KOPT-K1 (cell line): ENCODE results near the gene IGFLR1.

Experiments used
- H3K27ac ChIP-seq: fragments of 200-600 bp; sonication (generic); 2 replicates; pipeline ENCODE4 v1.5.1; 2016; ENCODE audit warnings: antibody characterized with exemption, mild to moderate bottlenecking, low read depth, low read length; ENCODE audit not compliant: poor library complexity, severe bottlenecking
- H3K36me3 ChIP-seq: fragments of 200-600 bp; sonication (generic); 2 replicates; pipeline ENCODE4 v1.5.1; 2017; ENCODE audit warnings: antibody characterized with exemption, mild to moderate bottlenecking, low read length, moderate library complexity; ENCODE audit not compliant: insufficient read depth
- H3K9me3 ChIP-seq: fragments of 200-600 bp; sonication (generic); 2 replicates; pipeline ENCODE4 v1.5.1; 2017; ENCODE audit warnings: antibody characterized with exemption, low read length, mild to moderate bottlenecking; ENCODE audit not compliant: insufficient read depth, poor library complexity, severe bottlenecking

IGFLR1 gene

DNA sequence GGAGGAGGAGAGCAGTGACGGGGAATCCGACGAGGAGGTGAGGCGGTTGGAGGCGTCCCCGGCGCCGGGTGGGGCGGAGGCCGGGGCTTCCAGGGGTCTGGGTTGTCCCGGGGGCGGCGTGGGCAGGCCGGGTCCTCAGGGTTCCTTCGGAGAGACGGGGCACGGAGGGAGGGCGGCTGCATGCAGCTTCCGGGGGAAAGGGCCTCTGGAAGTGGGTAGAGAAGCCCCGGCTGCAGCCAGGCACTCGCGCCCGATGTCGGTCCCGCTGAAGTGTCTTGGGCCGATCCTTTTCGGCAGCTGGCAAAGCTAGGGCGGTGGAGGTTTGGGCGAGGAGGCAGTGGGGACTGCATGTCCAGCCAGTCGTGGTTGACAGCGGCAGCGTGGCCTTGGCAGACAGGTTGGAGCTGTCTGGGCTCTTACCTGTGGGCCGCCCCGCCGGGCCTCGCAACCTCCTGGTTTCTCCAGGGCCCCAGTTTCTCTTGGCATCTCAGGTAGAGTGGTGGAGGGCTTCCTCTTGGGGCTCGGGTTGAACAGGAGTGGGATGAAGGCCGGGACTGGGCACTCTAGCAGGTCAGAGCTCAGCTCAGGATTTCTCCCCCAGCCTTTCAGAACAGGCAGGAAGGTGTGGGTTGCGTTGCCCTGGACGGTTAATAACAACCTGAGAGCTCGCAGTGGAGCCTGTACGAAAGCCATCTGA, 23.8 kb downstream of the IGFLR1 start:
- Histone ChIP-seq H3K27ac (peak overlapping the region; percentile 79), H3K9me3 (no peaks in the 10 kb centered on the region), H3K36me3 (peaks cover 42% of the 10 kb centered on the region)

DNA sequence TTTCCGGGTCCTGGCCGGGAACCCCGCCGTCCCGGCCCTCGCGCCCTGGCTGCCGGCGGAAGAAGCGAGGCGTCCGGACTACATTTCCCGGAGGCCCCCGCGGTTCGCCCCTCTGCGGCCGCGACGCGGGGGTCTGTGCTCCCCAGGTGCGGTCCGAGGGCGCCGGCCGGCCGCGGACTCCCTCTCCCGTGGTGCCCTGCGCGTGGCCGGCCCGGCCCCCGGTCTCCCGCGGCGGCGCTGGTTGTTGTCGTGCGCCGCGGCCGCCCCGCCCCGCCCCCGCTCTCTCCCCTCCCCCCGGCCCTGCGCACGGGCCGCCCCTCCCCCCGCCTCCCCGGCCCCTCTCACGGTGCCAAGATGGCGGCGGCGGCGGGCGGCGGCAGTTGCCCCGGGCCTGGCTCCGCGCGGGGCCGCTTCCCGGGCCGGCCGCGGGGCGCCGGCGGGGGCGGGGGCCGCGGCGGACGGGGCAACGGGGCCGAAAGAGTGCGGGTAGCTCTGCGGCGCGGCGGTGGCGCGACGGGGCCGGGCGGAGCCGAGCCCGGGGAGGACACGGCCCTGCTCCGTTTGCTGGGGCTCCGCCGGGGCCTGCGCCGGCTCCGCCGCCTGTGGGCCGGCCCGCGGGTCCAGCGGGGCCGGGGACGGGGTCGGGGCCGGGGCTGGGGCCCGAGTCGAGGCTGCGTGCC, 24.4 kb downstream of the IGFLR1 start, which contains the start of gene KMT2B:
Gene KMT2B, plus strand, starts transcription at position 339 of the 680 bp plus-strand sequence. Its CDS starts 16 bp downstream, at position 355.
- peaks cover 35% of the 10 kb centered on the region for H3K36me3 ChIP-seq

DNA sequence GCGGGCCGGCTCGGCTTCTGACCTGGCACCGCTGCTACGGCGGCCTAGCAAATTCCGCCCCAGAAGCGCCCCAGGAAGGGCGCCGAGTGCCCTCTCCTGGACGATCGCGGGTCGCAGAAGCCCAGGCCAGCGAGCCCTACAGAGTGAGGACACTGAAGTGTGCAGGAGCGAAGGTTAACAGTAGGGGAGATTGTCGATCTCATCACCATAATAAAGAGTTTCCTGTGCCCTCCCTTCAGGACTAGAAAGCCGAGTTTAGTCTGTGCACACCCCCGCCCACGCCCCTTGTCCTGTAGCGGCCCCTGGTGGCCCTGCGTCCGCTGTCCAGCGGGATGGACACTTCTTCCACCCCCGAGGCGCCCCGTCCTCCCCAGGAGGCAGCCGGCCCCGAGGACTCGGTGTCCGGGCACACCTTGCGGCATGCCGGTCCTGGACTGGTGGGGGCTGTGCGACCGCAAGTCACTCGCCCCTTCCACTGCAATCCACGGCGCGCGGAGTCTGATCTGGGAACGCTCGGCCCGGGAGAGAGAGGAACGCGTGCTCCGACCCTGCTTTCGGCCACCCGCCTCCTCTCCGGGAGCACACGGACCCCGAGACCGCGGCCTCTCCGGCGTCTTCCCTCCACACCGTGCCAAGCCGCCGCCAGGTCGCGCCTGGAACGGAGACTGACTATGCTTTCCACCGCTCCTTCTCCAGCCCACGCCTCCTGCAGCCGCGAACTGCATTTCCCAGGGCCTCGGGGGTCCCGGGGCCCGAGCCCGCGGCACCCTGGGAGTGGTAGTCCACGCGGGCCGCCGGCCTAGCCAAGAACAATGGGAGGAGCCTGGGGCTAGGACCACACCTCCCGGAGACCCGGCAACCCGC, 25.2 kb downstream of the IGFLR1 start:
- H3K36me3 ChIP-seq, result peaks cover 27% of the 10 kb centered on the region
- no peaks in the 10 kb centered on the region for H3K9me3 ChIP-seq
- H3K27ac ChIP-seq, result peak overlapping the region; percentile 79

More for the DNA sequence above, 24.4 kb downstream of the IGFLR1 start, which contains the start of gene KMT2B:
- Histone ChIP-seq H3K9me3 (no peaks in the 10 kb centered on the region), H3K27ac (peak within 1 kb of the TSS; percentile 79)

DNA sequence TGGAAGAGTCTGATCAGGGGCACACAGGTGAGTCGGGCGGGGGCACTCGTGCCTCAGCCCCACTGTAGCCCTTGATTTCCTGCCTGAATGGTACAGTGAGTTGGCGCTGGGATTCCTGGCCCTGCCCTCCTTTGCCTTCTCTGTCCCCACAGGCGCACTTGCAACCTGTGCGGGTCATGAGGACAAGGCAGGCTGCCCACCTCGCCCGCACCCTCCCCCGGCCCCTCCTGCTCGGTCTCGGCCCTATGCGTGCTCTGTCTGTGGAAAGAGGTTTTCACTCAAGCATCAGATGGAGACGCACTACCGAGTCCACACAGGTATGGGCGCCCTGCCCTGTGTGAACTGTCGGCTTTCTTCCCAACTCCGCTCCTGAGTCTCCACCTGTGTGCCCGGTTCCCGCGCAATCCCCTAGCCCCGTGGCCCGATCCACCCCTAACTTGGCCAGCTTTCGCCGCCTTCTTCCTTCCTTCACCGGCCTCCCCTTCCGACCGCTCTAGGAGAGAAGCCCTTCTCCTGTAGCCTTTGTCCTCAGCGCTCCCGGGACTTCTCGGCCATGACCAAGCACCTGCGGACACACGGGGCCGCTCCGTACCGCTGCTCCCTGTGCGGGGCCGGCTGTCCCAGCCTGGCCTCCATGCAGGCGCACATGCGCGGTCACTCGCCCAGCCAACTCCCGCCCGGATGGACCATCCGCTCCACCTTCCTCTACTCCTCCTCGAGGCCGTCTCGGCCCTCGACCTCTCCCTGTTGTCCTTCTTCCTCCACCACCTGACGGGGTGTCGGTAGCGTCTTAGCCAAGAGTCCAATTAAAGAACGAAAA, 26.1 kb downstream of the IGFLR1 start:
- H3K9me3 ChIP-seq, result no peaks in the 10 kb centered on the region
- H3K27ac ChIP-seq, result peak overlapping the region; percentile 79
- H3K36me3 ChIP-seq, result peaks cover 19% of the 10 kb centered on the region; the same call in 1 of the 2 replicates

DNA sequence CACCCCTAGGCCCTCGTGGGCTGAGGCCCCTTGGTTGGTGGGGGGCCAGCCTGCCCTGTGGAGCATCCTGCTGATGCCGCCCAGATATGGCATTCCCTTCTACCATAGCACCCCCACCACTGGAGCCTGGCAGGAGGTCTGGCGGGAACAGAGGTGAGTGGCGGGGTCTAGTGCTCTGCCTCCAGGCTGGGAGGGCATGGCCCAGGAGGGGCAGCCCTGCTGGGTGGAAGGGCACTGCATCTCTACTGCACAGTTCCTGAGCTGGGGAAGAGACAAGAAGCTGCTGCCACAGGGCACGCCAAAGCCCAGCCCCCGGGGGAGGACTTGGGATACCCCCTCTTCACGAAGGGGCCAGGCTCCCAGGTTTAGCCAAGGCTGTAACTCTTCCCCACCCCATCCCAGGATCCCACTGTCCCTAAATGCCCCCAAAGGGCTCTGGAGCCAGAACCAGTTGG, 26.9 kb downstream of the IGFLR1 start:
- Histone ChIP-seq H3K36me3 (peaks cover 11% of the 10 kb centered on the region; the same call in 1 of the 2 replicates), H3K9me3 (no peaks in the 10 kb centered on the region), H3K27ac (no peak overlapping the region)

DNA sequence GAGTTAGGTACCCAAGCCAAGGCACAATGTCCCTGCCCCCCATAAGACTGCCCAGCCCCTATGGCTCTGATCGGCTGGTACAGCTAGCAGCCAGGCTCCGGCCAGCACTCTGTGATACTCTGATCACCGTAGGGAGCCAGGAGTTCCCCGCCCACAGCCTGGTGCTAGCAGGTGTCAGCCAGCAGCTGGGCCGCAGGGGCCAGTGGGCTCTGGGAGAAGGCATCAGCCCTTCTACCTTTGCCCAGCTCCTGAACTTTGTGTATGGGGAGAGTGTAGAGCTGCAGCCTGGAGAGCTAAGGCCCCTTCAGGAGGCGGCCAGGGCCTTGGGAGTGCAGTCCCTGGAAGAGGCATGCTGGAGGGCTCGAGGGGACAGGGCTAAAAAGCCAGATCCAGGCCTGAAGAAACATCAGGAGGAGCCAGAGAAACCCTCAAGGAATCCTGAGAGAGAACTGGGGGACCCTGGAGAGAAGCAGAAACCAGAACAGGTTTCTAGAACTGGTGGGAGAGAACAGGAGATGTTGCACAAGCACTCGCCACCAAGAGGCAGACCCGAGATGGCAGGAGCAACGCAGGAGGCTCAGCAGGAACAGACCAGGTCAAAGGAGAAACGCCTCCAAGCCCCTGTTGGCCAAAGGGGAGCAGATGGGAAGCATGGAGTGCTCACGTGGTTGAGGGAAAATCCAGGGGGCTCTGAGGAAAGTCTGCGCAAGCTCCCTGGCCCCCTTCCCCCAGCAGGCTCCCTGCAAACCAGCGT, 27.5 kb downstream of the IGFLR1 start:
- no peaks in the 10 kb centered on the region for H3K9me3 ChIP-seq

DNA sequence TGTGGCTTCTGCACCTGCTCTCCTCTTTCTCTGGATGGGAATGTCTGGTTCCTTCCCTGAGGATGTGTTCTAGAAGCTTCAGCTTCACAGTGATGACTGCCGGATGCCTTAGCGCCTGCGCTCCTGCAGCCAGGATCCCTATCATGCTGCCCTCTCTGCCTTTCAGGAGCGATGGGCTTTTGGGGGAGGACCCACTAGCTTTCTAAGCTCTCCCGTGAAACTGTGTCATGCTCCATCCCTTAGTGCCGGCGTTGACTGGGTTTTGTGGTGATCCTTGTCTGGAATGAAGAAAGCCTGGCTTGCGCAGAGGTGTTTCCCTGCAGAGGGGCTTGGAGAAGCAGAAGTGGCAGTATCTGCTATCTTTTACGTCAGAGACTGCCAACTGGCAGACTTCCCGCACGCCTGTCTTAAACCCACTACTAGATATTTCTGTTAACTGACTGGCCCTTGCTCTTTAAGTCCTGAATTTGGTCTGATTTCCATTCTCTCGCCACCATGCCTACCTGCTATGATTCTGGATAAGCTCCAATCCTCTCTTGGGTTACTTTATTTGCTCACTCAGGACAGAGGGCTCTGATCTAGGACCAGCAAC, 28.3 kb downstream of the IGFLR1 start:
- Histone ChIP-seq H3K36me3 (no peaks in the 10 kb centered on the region), H3K27ac (no peak overlapping the region), H3K9me3 (no peaks in the 10 kb centered on the region)

More for the DNA sequence above, 27.5 kb downstream of the IGFLR1 start:
- Histone ChIP-seq H3K36me3 (peaks cover 5% of the 10 kb centered on the region; the same call in 1 of the 2 replicates), H3K27ac (no peak overlapping the region)

DNA sequence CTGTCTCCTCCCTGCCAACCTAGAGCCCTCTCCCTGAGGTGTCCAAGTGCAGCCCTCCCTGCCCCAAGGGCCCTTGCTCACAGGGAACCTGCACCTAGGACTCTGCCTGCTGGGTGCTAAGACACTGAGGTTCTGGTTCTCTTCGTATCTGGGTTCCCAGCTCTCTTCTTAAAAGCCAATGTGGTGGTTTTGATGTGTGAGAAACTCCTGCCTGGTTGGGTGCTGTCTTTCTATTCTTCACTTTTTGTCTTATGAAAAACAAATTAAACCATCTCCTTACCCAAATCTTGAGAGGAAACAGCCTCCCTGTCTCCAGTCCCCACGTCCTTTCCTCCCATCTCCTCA, 28.8 kb downstream of the IGFLR1 start:
- no peaks in the 10 kb centered on the region for H3K9me3 ChIP-seq
- H3K27ac ChIP-seq, result no peak overlapping the region

DNA sequence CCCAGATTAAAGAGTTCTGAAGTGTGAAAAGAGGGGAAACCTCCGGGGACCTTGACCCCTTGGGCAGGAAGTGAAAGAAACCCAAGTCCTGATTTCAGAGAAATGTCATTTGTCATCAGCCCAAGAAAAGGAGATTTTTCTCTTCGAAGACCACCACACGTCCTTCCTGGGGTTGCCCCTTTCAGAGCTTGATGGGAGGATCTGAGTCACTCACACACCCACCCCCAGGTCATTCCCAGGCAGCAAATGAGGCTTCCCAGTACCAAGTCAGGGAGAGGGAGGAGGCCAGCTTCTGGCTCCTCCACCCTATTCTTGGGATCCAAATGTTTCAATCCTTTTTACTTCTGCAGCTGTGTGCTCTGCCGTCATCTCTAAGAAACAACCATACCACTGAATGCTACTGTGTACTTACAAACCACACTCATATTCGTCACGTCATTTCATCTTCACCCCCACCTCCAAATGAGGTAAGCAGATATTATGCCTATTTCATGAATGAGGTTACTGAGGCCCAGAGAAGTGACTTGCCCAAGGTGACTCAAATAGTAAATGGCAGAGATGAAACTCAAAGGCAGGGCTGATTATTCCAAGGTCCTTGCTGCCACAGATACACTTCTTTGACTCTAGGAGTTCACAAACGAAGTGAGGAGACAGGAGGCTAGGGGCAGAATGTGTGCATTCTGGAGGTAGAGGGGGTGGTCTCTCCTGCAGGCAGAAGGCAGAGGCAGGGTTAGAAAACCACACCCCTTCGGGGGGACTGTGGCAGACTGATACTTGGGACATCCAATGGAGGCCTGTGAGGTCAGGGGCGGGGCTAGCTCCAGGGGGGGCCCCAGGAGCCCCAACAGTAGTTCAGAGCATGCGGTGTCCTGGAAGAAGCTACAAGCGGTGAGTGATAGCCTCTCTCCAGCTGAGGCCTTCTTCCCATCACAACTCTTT, 29.4 kb downstream of the IGFLR1 start:
- H3K36me3 ChIP-seq, result no peaks in the 10 kb centered on the region
- H3K27ac ChIP-seq, result no peak overlapping the region
- no peaks in the 10 kb centered on the region for H3K9me3 ChIP-seq

More for the DNA sequence above, 28.8 kb downstream of the IGFLR1 start:
- no peaks in the 10 kb centered on the region for H3K36me3 ChIP-seq

DNA sequence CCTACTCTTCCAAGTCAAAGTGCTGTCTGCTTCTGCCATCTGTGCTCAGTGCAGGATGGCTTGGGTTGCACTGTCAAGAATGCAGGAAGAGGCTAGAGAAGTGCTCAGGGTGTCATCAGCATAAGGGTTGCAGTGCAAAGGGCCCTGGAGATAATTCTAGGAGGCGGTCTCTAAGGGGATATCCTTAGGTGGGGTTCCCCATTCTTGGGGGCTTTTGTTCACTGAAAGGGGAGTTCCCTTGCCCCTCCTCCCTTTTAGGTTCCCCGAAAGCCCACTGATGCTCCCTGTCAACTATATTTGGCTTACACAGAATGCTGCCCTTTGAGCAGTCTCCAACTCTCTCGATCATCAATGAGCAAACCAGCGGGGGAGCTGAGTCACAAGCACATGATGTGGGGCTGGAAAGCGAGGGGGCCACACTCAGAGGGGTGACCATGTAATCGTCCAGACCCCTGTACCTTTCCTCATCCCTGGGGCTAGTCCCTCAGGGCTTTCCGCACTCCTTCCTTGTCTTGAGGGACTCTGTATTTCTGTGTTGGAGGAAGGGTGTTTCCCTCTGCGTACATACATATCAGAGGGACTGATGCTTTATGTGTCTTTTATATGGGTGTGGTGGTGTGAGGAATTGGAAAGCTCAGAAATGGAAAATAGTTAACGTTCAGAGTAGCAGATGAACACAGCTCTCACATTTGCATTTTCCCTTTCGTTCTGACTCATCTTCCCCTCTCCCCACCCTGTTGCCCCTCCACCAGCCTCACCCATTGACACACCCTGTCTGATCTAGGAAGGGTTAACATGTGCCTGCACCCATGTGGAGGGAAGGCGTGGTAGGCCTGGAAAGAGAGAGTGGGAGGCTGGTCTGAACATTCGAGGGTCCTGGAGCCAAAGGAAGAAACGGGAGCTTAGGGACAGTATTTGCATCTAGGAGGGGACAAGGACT, 31.2 kb downstream of the IGFLR1 start:
- H3K27ac ChIP-seq, result no peak overlapping the region
- H3K36me3 ChIP-seq, result no peaks in the 10 kb centered on the region
- H3K9me3 ChIP-seq, result no peaks in the 10 kb centered on the region

DNA sequence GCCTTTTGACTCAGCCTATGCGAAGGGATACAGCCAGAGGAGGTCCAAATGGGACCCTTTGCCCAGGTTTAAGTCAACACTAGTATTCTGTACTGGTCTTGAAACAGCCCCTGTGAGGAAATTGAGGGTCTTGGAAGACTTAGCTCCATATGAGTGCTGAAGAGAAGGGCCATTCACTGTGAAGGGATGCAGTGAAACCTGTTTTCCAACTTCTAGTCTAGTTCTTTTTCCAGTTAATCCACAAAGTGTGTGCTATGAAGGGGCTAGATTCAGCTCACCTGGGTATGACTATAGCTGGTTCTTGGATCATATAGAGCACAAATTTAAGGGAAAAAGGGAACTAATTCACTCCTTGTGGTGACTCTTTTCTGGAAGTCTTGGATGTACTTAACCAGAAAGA, 33.9 kb downstream of the IGFLR1 start:
- H3K9me3 ChIP-seq, result no peaks in the 10 kb centered on the region
- H3K27ac ChIP-seq, result no peak overlapping the region
- no peaks in the 10 kb centered on the region for H3K36me3 ChIP-seq

DNA sequence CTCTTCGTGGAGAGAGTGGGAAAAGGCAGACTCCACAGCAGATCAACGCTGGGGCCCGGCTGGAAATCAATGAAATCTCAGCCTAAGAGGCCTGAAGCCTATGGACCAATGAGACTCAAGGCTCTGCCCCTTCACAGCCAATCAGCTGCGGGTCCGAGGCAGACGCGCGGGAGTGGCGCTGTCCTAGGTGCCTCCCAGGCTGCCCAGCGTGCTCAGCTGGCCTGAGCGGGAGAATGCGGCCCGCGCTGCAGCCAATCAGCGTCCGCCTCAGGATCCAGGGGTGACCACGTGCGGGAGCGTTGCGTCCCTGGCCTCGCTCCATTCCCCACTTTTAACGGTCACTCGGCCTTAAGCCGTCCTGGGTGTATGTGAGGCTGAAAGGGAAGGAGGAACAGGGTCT, 38.0 kb downstream of the IGFLR1 start, which contains the start of gene ZBTB32:
Gene ZBTB32, plus strand, starts transcription at position 341 of the 400 bp plus-strand sequence. CDS start 10,069 bp downstream, outside the sequence.
- Histone ChIP-seq H3K36me3 (no peaks in the 10 kb centered on the region), H3K27ac (no peak within 1 kb of the TSS), H3K9me3 (no peaks in the 10 kb centered on the region)
